Smooth muscle cell (in vitro differentiated cells): Measurements from ENCODE around the gene CFAP97. TPM values are rescaled to one million over a fixed set of nuclear protein-coding genes. Genes with fewer than 3 reads are reported as not detected.

Experiments
- DNase-seq: peaks from one replicate; lab custom pipeline; 2025; ENCODE audit not compliant: unreplicated experiment; lab: John Stamatoyannopoulos, UW
- H2AFZ ChIP-seq: fragments of 200-600 bp; sonication (generic); 2 replicates; pipeline ENCODE4 v1.6.0; 2016; ENCODE audit warnings: antibody characterized with exemption, low read depth, mild to moderate bottlenecking
- H3F3A ChIP-seq: fragments of 200-600 bp; sonication (generic); 2 replicates; pipeline ENCODE4 v1.6.0; 2017; ENCODE audit warnings: antibody characterized with exemption, low read depth
- H3K27ac ChIP-seq: fragments of 200-600 bp; sonication (generic); 2 replicates; pipeline ENCODE4 v1.5.1; 2016; ENCODE audit warnings: low read depth, mild to moderate bottlenecking
- H3K27me3 ChIP-seq: fragments of 200-600 bp; sonication (generic); 2 replicates; pipeline ENCODE4 v1.6.1; 2016; ENCODE audit warnings: low read depth, mild to moderate bottlenecking
- H3K36me3 ChIP-seq: fragments of 200-600 bp; sonication (generic); 2 replicates; pipeline ENCODE4 v1.5.1; 2016; ENCODE audit warnings: low read depth
- H3K4me1 ChIP-seq: fragments of 200-600 bp; sonication (generic); 2 replicates; pipeline ENCODE4 v1.5.1; 2016; ENCODE audit warnings: low read depth
- H3K4me2 ChIP-seq: fragments of 200-600 bp; sonication (generic); 2 replicates; pipeline ENCODE4 v1.6.0; 2016; ENCODE audit warnings: mild to moderate bottlenecking
- H3K4me3 ChIP-seq: fragments of 200-600 bp; sonication (generic); 2 replicates; pipeline ENCODE4 v1.5.1; 2016; ENCODE audit warnings: mild to moderate bottlenecking
- H3K79me2 ChIP-seq: fragments of 200-600 bp; sonication (generic); 2 replicates; pipeline ENCODE4 v1.6.0; 2016; ENCODE audit warnings: low read depth, mild to moderate bottlenecking
- H3K9ac ChIP-seq: fragments of 200-600 bp; sonication (generic); 2 replicates; pipeline ENCODE4 v1.6.0; 2016; ENCODE audit warnings: low read depth
- H3K9me3 ChIP-seq: fragments of 200-600 bp; sonication (generic); replicated peaks from 2 replicates; pipeline ENCODE4 v1.5.1; 2016; ENCODE audit warnings: low read depth
- H4K20me1 ChIP-seq: fragments of 200-600 bp; sonication (generic); 2 replicates; pipeline ENCODE4 v1.6.0; 2016; ENCODE audit warnings: low read depth
- CTCF ChIP-seq: fragments of 200-600 bp; sonication (generic); IDR thresholded peaks from 2 replicates; pipeline ENCODE4 v1.5.1; 2017; ENCODE audit warnings: borderline replicate concordance, mild to moderate bottlenecking, antibody characterized with exemption; ENCODE audit not compliant: insufficient read depth, poor library complexity, severe bottlenecking
- WGBS: methylation state at CpG from one replicate; pipeline ENCODE4 v1.1.7; 2016; ENCODE audit warnings: low lambda C conversion rate; 5-methylcytosine and 5-hydroxymethylcytosine counted together
- polyA plus RNA-seq: library from polyadenylated mRNA; unstranded; fragments of >200 nt; fragmentation: Nextera tagmentation; extraction: Ambion mirVana; gene quantifications from 2 replicates; pipeline ENCODE4 v1.2.1, GENCODE V29; 2016
- total RNA-seq: library from RNA; depleted of rRNA; stranded (reverse); fragments of >200 nt; gene quantifications from 2 replicates; pipeline ENCODE4 v1.2.3, GENCODE V29; 2014

Gene CFAP97
- total and polyA plus RNA-seq, 2 experiments from 2014 or later: 11.4 to 19.0 TPM

GRCh38 chr4:185118876-185119275 lies 84.9 kb downstream of the CFAP97 start:
- no peaks in the 10 kb centered on the region for H3K27me3 ChIP-seq
- H3K36me3 ChIP-seq: no peaks in the 10 kb centered on the region
- 89% methylated on average over 7 of the region's 7 CpGs for WGBS
- no peak overlapping the region for H2AFZ ChIP-seq
- no peak overlapping the region for H3K4me3 ChIP-seq
- no peaks in the 10 kb centered on the region for H3K79me2 ChIP-seq
- no peak overlapping the region for H3K27ac ChIP-seq
- no peak for DNase-seq
- H3F3A ChIP-seq: no peaks in the 10 kb centered on the region
- H3K4me1 ChIP-seq: peaks cover 8% of the 10 kb centered on the region
- no peaks in the 10 kb centered on the region for H4K20me1 ChIP-seq
- no peak overlapping the region for H3K4me2 ChIP-seq
- no peaks in the 10 kb centered on the region for H3K9me3 ChIP-seq
- TF ChIP-seq CTCF: no peak
- H3K9ac ChIP-seq: no peak overlapping the region

- Histone ChIP-seq H4K20me1 (no peaks in the 10 kb centered on the region), H3K27me3 (no peaks in the 10 kb centered on the region), H3K36me3 (no peaks in the 10 kb centered on the region), H3K9me3 (no peaks in the 10 kb centered on the region), H3K4me2 (no peak overlapping the region), H3K4me1 (peaks cover 8% of the 10 kb centered on the region), H2AFZ (no peak overlapping the region), H3K79me2 (no peaks in the 10 kb centered on the region), H3F3A (peaks cover 10% of the 10 kb centered on the region), H3K4me3 (no peak overlapping the region), H3K27ac (no peak overlapping the region), H3K9ac (no peak overlapping the region)
- no peak for TF ChIP-seq CTCF
- WGBS: 84% methylated on average over 7 of the region's 7 CpGs
- DNase-seq: no peak
Measured at GRCh38 chr4:185117300-185117934, 86.4 kb downstream of the CFAP97 start.

- Histone ChIP-seq H2AFZ (no peak overlapping the region), H3K36me3 (no peaks in the 10 kb centered on the region), H3K79me2 (no peaks in the 10 kb centered on the region), H3K4me1 (peaks cover 8% of the 10 kb centered on the region), H3K27ac (no peak overlapping the region), H3K4me2 (peak overlapping the region; percentile 68), H3K4me3 (no peak overlapping the region), H3F3A (peaks cover 10% of the 10 kb centered on the region), H3K27me3 (no peaks in the 10 kb centered on the region), H3K9me3 (no peaks in the 10 kb centered on the region), H4K20me1 (no peaks in the 10 kb centered on the region), H3K9ac (no peak overlapping the region)
- WGBS: 29% methylated on average over 9 of the region's 9 CpGs
- no peak for TF ChIP-seq CTCF
- peak; percentile 7 for DNase-seq
Measured at GRCh38 chr4:185115827-185116232, 88.0 kb downstream of the CFAP97 start.

- no peak for TF ChIP-seq CTCF
- Histone ChIP-seq H3K4me2 (no peak overlapping the region), H3K79me2 (no peaks in the 10 kb centered on the region), H2AFZ (no peak overlapping the region), H3K27me3 (no peaks in the 10 kb centered on the region), H3K27ac (no peak overlapping the region), H4K20me1 (no peaks in the 10 kb centered on the region), H3K9me3 (no peaks in the 10 kb centered on the region), H3K4me3 (no peak overlapping the region), H3F3A (peaks cover 10% of the 10 kb centered on the region), H3K4me1 (peaks cover 8% of the 10 kb centered on the region), H3K9ac (no peak overlapping the region), H3K36me3 (no peaks in the 10 kb centered on the region)
- WGBS: 69% methylated on average over 2 of the region's 2 CpGs
- no peak for DNase-seq
Measured at GRCh38 chr4:185113340-185113739, 90.5 kb downstream of the CFAP97 start.
